ENCODE data around the gene JAM3. TPM values are rescaled to one million over a fixed set of nuclear protein-coding genes. Genes with fewer than 3 reads are reported as not detected.

JAM3 gene
- total and polyA plus RNA-seq, 9 of the 15 experiments (the other 6 are each of a cell fraction or from before 2014, with no cell fraction given): 0.22 to 0.76 (median 0.40) TPM

DNA sequence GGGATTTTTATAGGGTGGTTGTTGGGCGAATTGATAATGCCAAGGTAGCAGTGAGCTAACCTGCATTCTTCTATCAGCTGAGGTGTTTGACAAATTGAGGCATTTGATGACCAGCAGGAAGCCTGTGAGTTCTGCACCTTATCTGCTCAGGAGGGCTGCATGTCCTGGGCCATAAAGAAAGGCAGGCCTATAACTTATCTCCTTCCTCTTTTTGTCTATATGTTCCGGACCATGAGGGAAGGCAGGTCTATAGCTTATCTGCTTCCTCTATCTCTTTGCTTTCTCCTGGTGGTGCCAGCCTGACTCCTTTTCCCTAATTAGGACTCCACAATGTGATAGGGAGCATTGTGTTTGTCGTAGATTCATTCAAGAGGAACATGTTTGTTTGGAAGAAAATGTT lies 8.6 kb upstream of the JAM3 start:
- 0 out of 2 replicates have a peak, but pooled peaks cover 4% of the 10 kb centered on the region for H4K20me1 ChIP-seq (replicated peaks; ENCODE audit: control insufficient read depth, insufficient read depth, low read length)
- no peaks in the 10 kb centered on the region for H3K9me1 ChIP-seq (ENCODE audit: control insufficient read depth, insufficient read depth, low read length)
- no peak overlapping the region for H3K4me2 ChIP-seq (ENCODE audit: insufficient read depth, low read length)
- no peak overlapping the region for H3K27ac ChIP-seq (ENCODE audit: extremely low read depth, low read depth, low read length)
- WGBS (ENCODE audit: insufficient coverage, low coverage, missing lambda C conversion rate): 0% methylated on average over 3 of the region's 3 CpGs
- intact Hi-C loops (cut with micrococcal nuclease): no loop called here
- ATAC-seq (no peak), FAIRE-seq (no peak), DNase-seq (ENCODE audit: extremely low read depth in 1 of 4, low spot score in 3 of 4) (no peak)
- H3K9me3 ChIP-seq (replicated peaks; ENCODE audit: control insufficient read depth, insufficient read depth, low read depth, low read length): no peaks in the 10 kb centered on the region
- ChIA-PET POLR2A (interaction anchor here (0.6 kb wide), 1 partner anchor 108 kb away, joined by 3 read pairs; no protein-coding TSS in a partner anchor), CTCF (ENCODE audit: low intra/inter-chr PET ratio) (no interaction called here)
- no peak overlapping the region for H3K9ac ChIP-seq (ENCODE audit: insufficient read depth in 1 of 2, low read depth in 2 of 2, low read length in 2 of 2)
- peaks cover 8 to 37% of the 10 kb centered on the region in 2 experiments for H3K27me3 ChIP-seq (ENCODE audit: control insufficient read depth in 2 of 2, insufficient read depth in 2 of 2, low read length in 2 of 2)
- TF ChIP-seq, protein P1, sequence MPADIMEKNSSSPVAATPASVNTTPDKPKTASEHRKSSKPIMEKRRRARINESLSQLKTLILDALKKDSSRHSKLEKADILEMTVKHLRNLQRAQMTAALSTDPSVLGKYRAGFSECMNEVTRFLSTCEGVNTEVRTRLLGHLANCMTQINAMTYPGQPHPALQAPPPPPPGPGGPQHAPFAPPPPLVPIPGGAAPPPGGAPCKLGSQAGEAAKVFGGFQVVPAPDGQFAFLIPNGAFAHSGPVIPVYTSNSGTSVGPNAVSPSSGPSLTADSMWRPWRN (IDR thresholded peaks at IDR 0.05; ENCODE audit: low read depth): no peak
- H3K79me2 ChIP-seq (ENCODE audit: control insufficient read depth, insufficient read depth, low read length): no peaks in the 10 kb centered on the region
- no TSS peak for BruUV-seq (replicated peaks)
- H2AFZ ChIP-seq (ENCODE audit: low read depth, low read length): no peak overlapping the region
- H3K36me3 ChIP-seq (ENCODE audit: control insufficient read depth, insufficient read depth, low read length): no peaks in the 10 kb centered on the region
- H3K4me3 ChIP-seq: no peak overlapping the region
- in situ Hi-C loops (cut with MboI): no loop called here
- no peaks in the 10 kb centered on the region for H3K4me1 ChIP-seq (replicated peaks in 1 of 2; ENCODE audit: control insufficient read depth in 2 of 2, insufficient read depth in 2 of 2, low read length in 2 of 2)

DNA sequence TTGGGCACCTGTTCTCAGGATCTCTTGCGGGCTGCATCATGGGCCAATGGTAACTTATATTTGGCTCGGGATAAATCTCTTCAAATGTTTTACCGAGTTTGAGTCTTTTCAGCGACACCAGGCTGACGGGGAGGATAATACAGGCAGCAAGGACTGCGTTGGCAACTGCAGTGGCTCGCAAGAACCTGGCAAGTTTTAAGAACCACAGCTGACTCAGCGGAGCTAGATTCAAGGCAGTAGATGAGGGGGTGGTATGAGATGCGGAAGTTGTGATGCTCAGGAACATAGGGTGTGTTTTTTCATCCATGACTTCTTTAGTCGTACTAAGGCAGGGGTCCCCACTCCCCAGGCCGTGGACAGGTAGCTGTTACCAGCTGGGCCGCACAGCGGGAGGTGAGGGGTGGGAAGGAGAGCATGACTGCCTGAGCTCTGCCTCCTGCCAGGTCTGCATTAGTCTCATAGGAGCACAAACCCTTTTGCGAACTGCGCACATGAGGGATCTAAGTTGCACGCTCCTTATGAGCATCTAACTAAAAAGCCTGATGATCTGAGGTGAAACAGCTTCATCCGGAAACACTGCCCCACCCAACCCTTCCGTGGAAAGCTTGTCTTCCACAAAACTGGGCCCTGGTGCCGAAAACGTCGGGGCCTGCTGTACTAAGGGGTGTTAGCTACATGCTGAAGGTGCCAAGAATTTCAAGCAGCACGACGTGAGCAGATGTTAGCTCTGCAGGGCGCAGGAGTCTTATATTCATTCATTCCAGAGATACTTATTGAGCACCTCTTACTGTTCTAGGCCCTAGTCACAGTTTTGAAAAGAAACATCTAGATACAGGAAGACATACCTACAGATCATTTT lies 6.4 kb upstream of the JAM3 start:
- BruUV-seq (replicated peaks): no TSS peak
- FAIRE-seq: no peak
- Histone ChIP-seq H3K9me1 (ENCODE audit: control insufficient read depth, insufficient read depth, low read length) (no peaks in the 10 kb centered on the region), H3K9me3 (replicated peaks; ENCODE audit: control insufficient read depth, insufficient read depth, low read depth, low read length) (no peaks in the 10 kb centered on the region), H3K36me3 (ENCODE audit: control insufficient read depth, insufficient read depth, low read length) (no peaks in the 10 kb centered on the region), H3K9ac (ENCODE audit: insufficient read depth in 1 of 2, low read depth in 2 of 2, low read length in 2 of 2) (no peak overlapping the region), H3K4me1 (replicated peaks in 1 of 2; ENCODE audit: control insufficient read depth in 2 of 2, insufficient read depth in 2 of 2, low read length in 2 of 2) (no peaks in the 10 kb centered on the region), H2AFZ (ENCODE audit: low read depth, low read length) (no peak overlapping the region), H3K27ac (ENCODE audit: extremely low read depth, low read depth, low read length) (no peak overlapping the region), H3K79me2 (ENCODE audit: control insufficient read depth, insufficient read depth, low read length) (no peaks in the 10 kb centered on the region), H3K4me3 (no peak overlapping the region), H3K4me2 (ENCODE audit: insufficient read depth, low read length) (no peak overlapping the region), H3K27me3 (ENCODE audit: control insufficient read depth in 2 of 2, insufficient read depth in 2 of 2, low read length in 2 of 2) (peaks cover 4 to 41% of the 10 kb centered on the region in 2 experiments; a peak in 4 of 5 replicates), H4K20me1 (replicated peaks; ENCODE audit: control insufficient read depth, insufficient read depth, low read length) (0 out of 2 replicates have a peak, but pooled peaks cover 4% of the 10 kb centered on the region)
- DNase-seq (ENCODE audit: extremely low read depth in 1 of 4, low spot score in 3 of 4): no peak
- POLR2A ChIA-PET: interaction anchor here (0.7 to 1.3 kb wide), 3 partner anchors 9 to 16 kb away, joined by 3 to 5 read pairs (median 4); no protein-coding TSS in a partner anchor
- intact Hi-C loops (cut with micrococcal nuclease) (no loop called here), in situ Hi-C loops (cut with MboI) (no loop called here)
- CTCF ChIA-PET (ENCODE audit: low intra/inter-chr PET ratio): no interaction called here
- ATAC-seq: no peak
- 1% methylated on average over 23 of the region's 24 CpGs for WGBS (ENCODE audit: insufficient coverage, low coverage, missing lambda C conversion rate)
- TF ChIP-seq SP2 (IDR thresholded peaks at IDR 0.05; ENCODE audit: extremely low read depth, low read depth, low read length, poor library complexity, severe bottlenecking) (no peak), FOXM1 (IDR thresholded peaks at IDR 0.05; ENCODE audit: low read depth) (no peak), FOXM1 (CRISPR knock-in tag; IDR thresholded peaks at IDR 0.05; ENCODE audit: low read depth) (no peak), FIP1L1 (IDR thresholded peaks at IDR 0.05; ENCODE audit: low read depth, low read length, poor library complexity, severe bottlenecking) (no peak), PHF8 (IDR thresholded peaks at IDR 0.05; ENCODE audit: borderline replicate concordance, low read length) (no peak), ZNF589 (CRISPR knock-in tag; IDR thresholded peaks at IDR 0.05; ENCODE audit: low read depth) (no peak), STAT6 (CRISPR knock-in tag; IDR thresholded peaks at IDR 0.05) (no peak), JUND (IDR thresholded peaks at IDR 0.05; ENCODE audit: borderline replicate concordance, low read depth, low read length) (no peak), JUND (tag; IDR thresholded peaks at IDR 0.05; ENCODE audit: borderline replicate concordance, low read depth, low read length) (no peak)
